Transverse colon (tissue), 4 donors: Measurements from ENCODE around the gene INHBC. TPM values are rescaled to one million over a fixed set of nuclear protein-coding genes. Genes with fewer than 3 reads are reported as not detected.
A peak's percentile ranks its signal among the peaks of the same experiment; 100 is the strongest.

Source experiments
- DNase-seq: peaks from one replicate; pipeline ENCODE4 v3.0.0-alpha.2; 2019
- H3K27ac ChIP-seq, 4 donors: fragments of 200-600 bp; sonication (generic); 2 replicates each; pipeline ENCODE4 v1.5.1; 2016 to 2018; ENCODE audit warnings: inconsistent platforms in 4 of 4
- H3K27me3 ChIP-seq: fragments of 200-600 bp; sonication (generic); 2 replicates; pipeline ENCODE4 v1.5.1; 2017; ENCODE audit warnings: inconsistent platforms
- H3K36me3 ChIP-seq, 4 donors: fragments of 200-600 bp; sonication (generic); 2 replicates each; pipeline ENCODE4 v1.5.1; 2017 to 2019; ENCODE audit warnings: inconsistent platforms in 4 of 4
- H3K4me1 ChIP-seq, 4 donors: fragments of 200-600 bp; sonication (generic); 2 replicates each; pipeline ENCODE4 v1.5.1; 2017 to 2020; ENCODE audit warnings: inconsistent platforms in 4 of 4
- H3K4me3 ChIP-seq, 4 donors: fragments of 200-600 bp; sonication (generic); 1 replicate in 1 of 4; 2 replicates in 3 of 4; pipeline versions ENCODE4 v1.5.1 to v1.6.1; 2017 to 2019; ENCODE audit warnings: inconsistent platforms in 4 of 4
- H3K9me3 ChIP-seq, 2 donors: fragments of 200-600 bp; sonication (generic); 2 replicates each; pipeline ENCODE4 v1.5.1; 2017 to 2019; ENCODE audit warnings: inconsistent platforms in 2 of 2
- CTCF ChIP-seq, 5 experiments: fragments of 200-600 bp in 3 of 5; fragments of 450-650 bp in 2 of 5; sonication (generic) in 3 of 5; IDR thresholded peaks; 1 replicate in 2 of 5; 2 replicates in 3 of 5; pipeline ENCODE4 v1.5.1; 2016 to 2017; ENCODE audit warnings: antibody characterized with exemption in 5 of 5, inconsistent platforms in 3 of 5, mild to moderate bottlenecking in 2 of 5, moderate library complexity in 1 of 5
- EP300 ChIP-seq: sonication (generic); formaldehyde crosslinking; IDR thresholded peaks from one replicate; pipeline ENCODE4 v1.6.1; 2017; ENCODE audit warnings: antibody characterized with exemption, low read depth
- POLR2A ChIP-seq: fragments of 450-650 bp; IDR thresholded peaks from one replicate; pipeline ENCODE4 v1.6.1; 2016; ENCODE audit warnings: antibody characterized with exemption, mild to moderate bottlenecking, moderate library complexity
- POLR2AphosphoS5 ChIP-seq, 3 donors: sonication (generic); formaldehyde crosslinking; IDR thresholded peaks; one replicate each; pipeline ENCODE4 v1.6.1; 2016; ENCODE audit warnings: antibody characterized with exemption in 3 of 3
- WGBS, 2 donors: methylation state at CpG; one replicate each; pipeline ENCODE4 v1.1.5; 2018; ENCODE audit warnings: low coverage in 1 of 2; 5-methylcytosine and 5-hydroxymethylcytosine counted together
- in situ Hi-C, 4 donors: fragments of 200-750 bp; cut with MboI; loops; one replicate each; pipeline versions ENCODE4 v1.15.0 to v1.15.1; 2017; ENCODE audit warnings: low sequenced_read_pairs in 3 of 4, low pct_ligation_motif_present in 1 of 4, low pct_unique_long_range_greater_than_20kb in 1 of 4
- intact Hi-C: fragments of 100-400 bp; cut with DNase I; formaldehyde crosslinking; loops from one replicate; pipeline ENCODE4 v1.15.1; 2023; ENCODE audit warnings: low total_unique reads
- total RNA-seq, 4 donors: library from RNA; depleted of rRNA; stranded (reverse); fragments of >200 nt; gene quantifications; one replicate each; pipeline ENCODE4 v1.1.0, GENCODE V29; 2016

Gene INHBC
- total RNA-seq, 4 donors from 2014 or later: not detected

DNA sequence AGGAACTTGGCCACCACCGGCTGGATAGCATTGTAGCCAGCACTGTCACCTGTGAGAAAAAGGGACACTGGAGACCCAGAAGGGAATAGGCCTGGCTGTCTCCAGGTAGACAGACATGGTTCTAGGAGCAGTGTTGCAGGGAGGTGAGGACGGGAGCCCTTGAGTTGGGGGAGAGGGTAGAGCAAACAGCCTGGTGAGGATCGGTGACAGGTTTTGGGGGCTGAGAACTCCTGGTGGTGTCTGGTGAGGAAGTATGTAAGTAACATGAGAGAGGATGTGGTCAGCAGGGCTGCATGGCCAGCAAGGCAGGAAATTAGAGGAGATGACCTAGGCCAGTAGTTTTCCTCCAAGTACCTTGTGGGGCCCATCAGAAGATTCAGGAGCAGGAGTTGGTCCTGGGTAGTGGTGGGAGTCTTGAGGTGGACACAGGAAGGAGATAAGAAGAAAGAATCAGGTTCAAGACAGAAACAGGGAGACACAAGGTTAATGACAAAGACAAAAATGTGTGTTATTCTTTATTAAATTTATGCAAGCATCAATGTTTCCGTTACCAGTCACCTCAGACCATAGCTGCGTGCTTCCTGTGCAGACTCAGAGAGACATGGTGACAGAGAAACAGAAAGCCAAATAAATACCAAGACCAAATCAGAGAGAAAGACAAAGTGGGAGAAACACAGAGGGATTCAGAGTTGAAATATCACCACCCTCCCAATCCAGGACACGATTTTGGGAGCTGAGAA lies 45.0 kb downstream of the INHBC start, which contains the start of gene ARHGAP9:
Gene ARHGAP9, minus strand, starts transcription at position 491 of the 740 bp plus-strand sequence. Its CDS starts 460 bp downstream, at position 31.
- H3K36me3 ChIP-seq: no peaks in the 10 kb centered on the region
- H3K4me3 ChIP-seq: peak within 1 kb of the TSS in 1 of 4 donors; percentile 44
- H3K27me3 ChIP-seq: peaks cover 71% of the 10 kb centered on the region
- 48 to 58% methylated on average over 4 to 6 of the region's 6 CpGs for WGBS, 2 donors
- H3K27ac ChIP-seq: peak within 1 kb of the TSS; percentile 65 to 81 (median 78)
- no peak for DNase-seq
- no peaks in the 10 kb centered on the region for H3K9me3 ChIP-seq
- peaks cover 15 to 33% (median 16%) of the 10 kb centered on the region in 4 donors for H3K4me1 ChIP-seq
- TF ChIP-seq POLR2A (peak; percentile 24), EP300 (no peak), CTCF (IDR thresholded peaks at IDR 0.05) (no peak), POLR2AphosphoS5 (IDR thresholded peaks at IDR 0.05) (peak in 1 of 3 donors; percentile 8)
- intact Hi-C loops: no loop called here
- in situ Hi-C loops: no loop called here

- peaks cover 50% of the 10 kb centered on the region for H3K27me3 ChIP-seq
- intact Hi-C loops (no loop called here), in situ Hi-C loops (no loop called here)
- peaks cover 0 to 14% (median 0%) of the 10 kb centered on the region in 4 donors for H3K4me1 ChIP-seq
- TF ChIP-seq CTCF (IDR thresholded peaks at IDR 0.05) (no peak), EP300 (no peak)
- H3K36me3 ChIP-seq: no peaks in the 10 kb centered on the region
- no peak overlapping the region for H3K27ac ChIP-seq
- H3K9me3 ChIP-seq: no peaks in the 10 kb centered on the region
- DNase-seq: no peak
- H3K4me3 ChIP-seq: no peak overlapping the region
- WGBS, 2 donors: 65% methylated on average over 1 of the region's 1 CpG; no CpG with 5 or more reads in 1 of the 2 donors
These were observed 47.1 kb downstream of the INHBC start for GRCh38 chr12:57481671-57482070.

DNA sequence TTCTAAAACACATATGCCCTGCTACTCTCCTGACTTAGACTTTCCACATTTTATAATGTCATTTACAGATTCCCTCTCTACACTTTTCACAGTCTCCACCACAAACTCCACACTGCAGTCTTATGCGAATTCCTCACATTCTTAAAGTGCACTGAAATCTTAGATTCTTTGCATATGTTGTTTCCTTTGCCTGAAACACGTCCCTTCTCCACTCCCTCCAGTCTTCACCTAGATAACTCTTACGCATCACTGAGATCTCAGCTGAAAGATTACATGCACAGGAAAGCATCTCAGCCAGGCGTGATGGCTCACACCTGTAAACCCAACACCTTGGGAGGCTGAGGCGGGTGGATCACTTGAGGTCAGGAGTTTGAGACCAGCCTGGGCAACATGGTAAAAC lies 48.9 kb downstream of the INHBC start:
- DNase-seq: no peak
- no peak for TF ChIP-seq EP300
- no peak for TF ChIP-seq CTCF (IDR thresholded peaks at IDR 0.05)
- no peak for TF ChIP-seq POLR2A
- 60 to 62% methylated on average over 3 to 5 of the region's 5 CpGs for WGBS, 2 donors
- Histone ChIP-seq H3K4me1 (peaks cover 0 to 20% (median 4%) of the 10 kb centered on the region in 4 donors), H3K36me3 (no peaks in the 10 kb centered on the region), H3K4me3 (no peak overlapping the region), H3K9me3 (no peaks in the 10 kb centered on the region), H3K27me3 (peaks cover 34% of the 10 kb centered on the region), H3K27ac (no peak overlapping the region)
- in situ Hi-C loops (no loop called here), intact Hi-C loops (no loop called here)

DNA sequence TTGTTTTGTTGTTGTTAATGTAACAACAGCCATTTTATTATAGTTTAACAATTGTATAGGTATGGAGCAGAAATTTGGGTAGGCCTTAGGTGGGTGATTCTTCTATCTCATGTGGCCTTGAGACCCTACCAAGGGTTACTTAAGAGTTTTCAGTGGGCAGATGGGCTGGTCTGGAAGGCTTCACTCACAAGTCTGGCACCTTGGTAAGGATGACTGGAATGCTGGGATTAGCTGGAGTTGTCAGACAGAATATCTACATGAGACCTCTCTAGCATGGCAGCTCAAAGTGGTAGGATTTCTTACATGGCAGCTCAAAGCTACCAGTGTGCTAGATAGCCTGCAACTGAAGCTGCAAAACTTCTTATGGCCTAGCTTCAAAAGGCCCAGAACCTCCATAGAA lies 51.1 kb downstream of the INHBC start:
- in situ Hi-C loops (no loop called here), intact Hi-C loops (no loop called here)
- Histone ChIP-seq H3K27ac (no peak overlapping the region), H3K4me1 (peaks cover 8 to 17% (median 14%) of the 10 kb centered on the region in 4 donors), H3K9me3 (no peaks in the 10 kb centered on the region), H3K36me3 (peaks cover 0 to 10% (median 3%) of the 10 kb centered on the region in 4 donors), H3K4me3 (no peak overlapping the region), H3K27me3 (peaks cover 14% of the 10 kb centered on the region)
- TF ChIP-seq POLR2AphosphoS5 (IDR thresholded peaks at IDR 0.05) (no peak), EP300 (no peak), CTCF (IDR thresholded peaks at IDR 0.05) (no peak), POLR2A (no peak)
- no peak for DNase-seq
